Embryonic facial prominence (tissue), 1 donor: ENCODE results near the gene MCTP1.

ENCODE experiments used
- DNase-seq: peaks from one replicate; pipeline ENCODE4 v3.0.0-alpha.2; 2016; ENCODE audit errors: extremely low spot score

The MCTP1 gene

GRCh38 chr5:94815313-94816039 lies 469.4 kb downstream of the MCTP1 start:
- DNase-seq = no peak

GRCh38 chr5:94812232-94812631 lies 472.7 kb downstream of the MCTP1 start:
- DNase-seq = no peak

GRCh38 chr5:94811331-94811730 lies 473.6 kb downstream of the MCTP1 start:
- no peak for DNase-seq

GRCh38 chr5:94810877-94811276 lies 474.0 kb downstream of the MCTP1 start:
- DNase-seq = no peak

GRCh38 chr5:94810281-94810680 lies 474.6 kb downstream of the MCTP1 start:
- DNase-seq = no peak

- DNase-seq = no peak
Observed at GRCh38 chr5:94808497-94808896, 476.4 kb downstream of the MCTP1 start.

DNA sequence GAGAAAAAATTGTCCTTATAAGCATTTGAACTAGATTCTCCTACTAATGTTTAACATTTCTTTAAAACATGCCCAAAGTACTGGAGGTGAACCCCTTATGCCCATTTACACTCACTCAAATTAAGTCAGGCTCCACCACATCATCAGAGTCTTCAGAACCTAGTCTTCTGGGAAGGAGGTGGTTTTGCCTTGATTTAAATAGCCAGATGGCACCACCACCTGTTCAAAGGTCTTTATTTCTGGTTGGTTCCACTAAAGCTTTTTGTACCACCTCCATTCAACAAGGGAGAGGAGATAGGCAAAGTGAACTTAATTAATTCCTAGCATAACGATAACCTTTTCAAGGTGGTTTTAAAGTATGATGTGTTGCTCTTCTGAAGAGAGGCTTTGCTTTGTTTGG lies 476.9 kb downstream of the MCTP1 start:
- no peak for DNase-seq

DNA sequence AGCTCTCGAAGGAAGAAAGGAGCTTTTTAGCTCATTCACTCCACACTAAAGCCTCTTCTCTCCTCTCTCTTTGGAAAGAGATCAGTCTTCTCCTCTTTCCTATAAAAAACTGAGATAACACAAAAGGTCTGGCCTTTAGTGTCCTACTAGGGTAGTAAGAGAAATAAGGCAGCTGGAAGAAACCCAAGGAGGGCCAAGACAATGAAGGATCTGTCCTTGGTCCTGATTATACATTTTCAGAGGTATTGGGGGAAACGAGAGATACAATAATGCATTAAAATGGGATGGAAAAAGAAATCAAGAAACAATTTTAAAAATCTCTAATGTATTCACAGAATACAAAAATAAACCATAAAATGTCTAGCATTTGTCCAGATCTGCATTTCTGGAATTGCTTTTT lies 482.4 kb downstream of the MCTP1 start:
- DNase-seq = no peak

- DNase-seq = no peak
Observed at GRCh38 chr5:94796586-94796985, 488.3 kb downstream of the MCTP1 start.

GRCh38 chr5:94793816-94794198 lies 491.1 kb downstream of the MCTP1 start:
- DNase-seq = no peak

GRCh38 chr5:94793113-94793815 lies 491.6 kb downstream of the MCTP1 start:
- no peak for DNase-seq

DNA sequence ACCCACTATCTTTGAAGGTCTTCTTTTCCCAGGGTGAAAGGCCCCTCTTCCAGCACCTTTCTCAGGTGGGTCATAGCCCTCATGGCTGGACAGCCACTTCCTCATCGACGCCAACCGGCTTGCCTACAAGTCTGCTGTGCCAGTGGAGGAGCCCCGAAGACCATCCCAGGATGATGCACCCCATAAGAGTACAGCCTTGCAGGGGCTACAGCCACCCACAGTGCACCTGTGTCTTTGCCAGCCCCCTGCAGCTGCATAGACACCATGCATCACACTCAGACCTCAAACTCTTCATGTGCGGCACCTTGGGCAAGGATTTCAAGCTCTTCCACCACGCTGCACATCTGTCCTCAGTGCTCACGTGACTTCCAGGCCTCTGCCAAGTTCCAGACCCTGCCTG lies 493.1 kb downstream of the MCTP1 start:
- DNase-seq = no peak

DNA sequence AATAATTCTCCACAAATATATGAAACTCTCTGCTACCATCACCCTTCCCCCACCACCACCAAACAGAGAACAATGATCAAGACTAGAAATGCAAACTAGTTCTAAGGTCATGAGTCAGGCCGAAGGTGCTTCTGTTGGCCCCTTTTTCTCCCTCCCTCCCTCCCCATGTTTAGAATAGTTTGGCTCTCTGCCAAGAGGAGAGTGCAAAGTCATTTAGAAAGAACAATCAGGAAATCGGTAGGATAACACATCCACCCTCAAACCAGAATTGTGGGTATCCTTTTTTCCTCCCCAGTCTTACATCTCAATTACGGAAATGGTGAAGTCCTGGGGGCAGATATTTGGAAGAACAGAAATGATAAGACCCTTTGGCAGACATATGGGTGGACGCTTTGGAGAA lies 496.4 kb downstream of the MCTP1 start:
- no peak for DNase-seq

- DNase-seq = no peak
Observed at GRCh38 chr5:94784536-94785505, 500.1 kb downstream of the MCTP1 start.

DNA sequence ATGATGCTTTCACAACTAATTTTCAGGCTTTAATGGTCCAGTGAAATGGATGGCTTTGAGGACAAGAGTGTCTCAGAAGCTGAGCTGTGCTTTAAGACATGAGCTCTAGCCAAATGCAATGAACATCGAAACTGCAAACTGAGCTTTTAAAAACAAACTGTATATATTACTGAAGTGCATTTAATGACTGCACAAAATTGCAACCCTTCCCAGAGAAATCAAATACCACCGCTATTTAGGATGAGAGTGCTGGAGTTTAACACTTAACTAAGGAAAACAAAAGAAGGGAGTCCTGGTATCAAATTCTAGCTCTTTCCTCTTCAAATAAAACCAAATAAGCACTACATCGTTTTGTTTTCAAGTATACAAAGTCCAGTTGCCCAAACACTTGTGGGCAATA lies 502.5 kb downstream of the MCTP1 start:
- DNase-seq = no peak

DNA sequence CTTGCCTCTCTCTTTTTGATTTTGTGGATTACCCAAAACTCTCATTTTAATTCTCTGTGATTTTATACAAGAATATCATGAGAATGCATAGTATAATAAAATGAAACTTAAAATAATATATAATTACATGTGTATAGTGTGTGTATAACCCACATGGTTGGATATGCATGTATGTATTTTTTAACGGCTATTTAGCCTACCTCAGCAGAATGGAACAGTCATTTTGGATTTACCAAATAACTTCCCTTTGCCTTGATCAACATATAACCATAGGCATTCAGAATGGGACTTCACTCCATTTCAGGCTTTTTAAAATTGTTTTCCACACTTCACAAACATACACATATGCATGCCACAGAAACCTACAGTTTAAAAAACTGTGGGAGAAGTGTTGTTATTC lies 505.2 kb downstream of the MCTP1 start:
- no peak for DNase-seq

- DNase-seq = no peak
Observed at GRCh38 chr5:94778732-94779131, 506.2 kb downstream of the MCTP1 start.

DNA sequence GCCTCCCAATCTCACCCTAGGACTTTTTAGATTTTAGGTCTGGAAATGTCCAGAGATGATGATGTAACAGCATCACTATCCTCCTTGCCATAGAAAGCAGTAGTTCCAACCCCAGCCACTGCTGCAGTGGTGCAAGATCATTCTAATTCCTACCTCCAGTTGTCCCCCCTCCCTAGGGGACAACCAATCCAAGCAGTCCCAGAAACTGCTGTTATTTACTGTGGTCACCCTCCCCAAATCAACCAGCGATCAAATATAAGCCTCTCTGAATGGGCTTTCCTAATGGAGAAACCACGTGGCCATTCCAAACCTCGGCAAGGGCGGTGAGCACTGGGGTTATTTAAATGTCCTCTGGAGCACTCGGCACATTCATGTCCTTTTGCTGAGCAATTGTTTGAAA lies 506.6 kb downstream of the MCTP1 start:
- no peak for DNase-seq

- DNase-seq = no peak
Observed at GRCh38 chr5:94777056-94777880, 507.6 kb downstream of the MCTP1 start.

DNA sequence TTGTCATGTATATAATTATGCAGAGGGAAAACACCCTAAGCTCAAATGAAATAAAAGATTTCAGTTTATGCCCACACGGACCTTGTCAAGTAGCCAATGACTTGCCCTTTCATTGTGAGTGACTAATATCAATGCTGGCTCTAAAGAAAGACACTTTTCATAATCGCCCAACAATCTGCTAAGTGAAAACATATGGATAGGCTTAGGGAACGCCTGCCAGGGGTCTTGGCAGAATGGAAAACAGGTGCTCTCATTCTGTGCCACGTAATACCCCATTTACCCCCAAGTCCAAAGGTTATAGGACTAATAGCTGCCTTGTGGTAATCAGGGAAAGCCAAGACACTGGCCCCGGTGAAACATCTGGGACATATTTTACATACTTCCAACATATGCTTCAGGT lies 508.7 kb downstream of the MCTP1 start:
- DNase-seq = no peak

GRCh38 chr5:94775088-94775487 lies 509.8 kb downstream of the MCTP1 start:
- DNase-seq = no peak

DNA sequence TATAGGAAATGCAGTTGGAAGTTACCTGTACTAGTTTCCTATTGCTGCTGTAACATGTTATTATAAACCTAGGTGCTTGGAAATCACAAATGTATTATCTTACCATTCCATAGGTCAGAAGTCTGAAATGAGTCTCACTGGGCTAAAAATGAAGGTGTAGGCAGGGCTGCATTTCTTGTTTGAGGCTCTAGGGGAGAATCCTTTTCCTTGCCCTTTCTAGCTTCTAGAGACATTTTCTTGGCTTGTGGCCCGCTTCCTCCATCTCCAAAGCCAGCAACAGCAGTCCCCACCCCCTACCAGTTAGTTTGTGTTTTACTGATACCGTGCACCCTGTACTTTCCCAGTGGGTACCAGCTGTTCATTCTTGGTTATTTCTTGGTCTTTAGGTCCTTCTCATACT lies 513.2 kb downstream of the MCTP1 start:
- no peak for DNase-seq
